HepG2 (cell line): Measurements from ENCODE around the gene CHST11. TPM values are rescaled to one million over a fixed set of nuclear protein-coding genes. Genes with fewer than 3 reads are reported as not detected.

Source experiments
- ATAC-seq: fragments of 200-7000 bp; cut with Tn5 transposase; 3 replicates; pipeline ENCODE4 v1.9.1; 2020; ENCODE audit warnings: mild to moderate bottlenecking, moderate library complexity
- BruUV-seq: library from RNA; stranded (reverse); fragments of 400-500 nt; replicated peaks from 2 replicates; lab custom pipeline; 2021; lab: Mats Ljungman, UMichigan
- CTCF ChIA-PET: fragments of 300-600 bp; formaldehyde crosslinking; extraction: SDS; loops from one replicate; lab custom pipeline; 2021; ENCODE audit warnings: low total read pairs, inconsistent platforms, low intra/inter-chr PET ratio; lab: Yijun Ruan, JAX
- POLR2A ChIA-PET: fragments of 350-600 bp; sonication (Branson Sonifier 250); formaldehyde crosslinking; loops from one replicate; lab custom pipeline; 2020; ENCODE audit warnings: antibody characterized with exemption, inconsistent platforms; lab: Yijun Ruan, JAX
- DNase-seq: peaks from one replicate; pipeline ENCODE4 v3.0.0-alpha.2; 2015; ENCODE audit warnings: low spot score
- FAIRE-seq: peaks from 3 replicates; lab custom pipeline; 2011; peaks lifted over from hg19 to GRCh38; lab: Jason Lieb, UNC
- H2AFZ ChIP-seq: one replicate; pipeline ENCODE4 v1.6.1; 2011; ENCODE audit warnings: low read length, inconsistent platforms
- H3K27ac ChIP-seq: fragments of 300-600 bp; 3 replicates; pipeline ENCODE4 v1.8.0; 2011; ENCODE audit warnings: mixed run types, mild to moderate bottlenecking, mixed read lengths, low read length, inconsistent platforms; ENCODE audit not compliant: insufficient read depth; ENCODE audit errors: extremely low read length
- H3K27me3 ChIP-seq, 2 experiments: fragments of 200-600 bp in 1 of 2; 2 replicates in 1 of 2; 3 replicates in 1 of 2; pipeline versions ENCODE4 v1.6.0 to v1.8.0; 2011; ENCODE audit warnings: low read length in 2 of 2, mild to moderate bottlenecking in 2 of 2, moderate library complexity in 2 of 2, inconsistent platforms in 1 of 2; ENCODE audit not compliant: insufficient read depth in 2 of 2, control insufficient read depth in 1 of 2
- H3K36me3 ChIP-seq, 2 experiments: fragments of 200-600 bp in 1 of 2; replicated peaks in 1 of 2; 2 replicates in 1 of 2; 3 replicates in 1 of 2; pipeline versions ENCODE4 v1.5.1 to v1.8.0; 2011; ENCODE audit warnings: low read length in 2 of 2, inconsistent platforms in 1 of 2; ENCODE audit not compliant: insufficient read depth in 2 of 2, control insufficient read depth in 1 of 2
- H3K4me1 ChIP-seq: 2 replicates; pipeline ENCODE4 v1.5.1; 2012; ENCODE audit warnings: low read length, inconsistent platforms; ENCODE audit not compliant: insufficient read depth
- H3K4me2 ChIP-seq: 2 replicates; pipeline ENCODE4 v1.6.0; 2011; ENCODE audit warnings: low read depth, low read length, inconsistent platforms
- H3K4me3 ChIP-seq, 3 experiments: fragments of 200-600 bp in 1 of 3; sonication (generic), shearing (Covaris generic) in 1 of 3; replicated peaks in 1 of 3; 2 replicates each; pipeline ENCODE4 v1.5.1; 2011 to 2016; ENCODE audit warnings: low read length in 3 of 3, inconsistent platforms in 2 of 3, low read depth in 2 of 3, mild to moderate bottlenecking in 2 of 3, control low read depth in 1 of 3, mixed read lengths in 1 of 3; ENCODE audit not compliant: insufficient read depth in 1 of 3
- H3K79me2 ChIP-seq: one replicate; pipeline ENCODE4 v1.6.1; 2011; ENCODE audit warnings: low read length, inconsistent platforms; ENCODE audit not compliant: insufficient read depth
- H3K9ac ChIP-seq: 2 replicates; pipeline ENCODE4 v1.6.0; 2011; ENCODE audit warnings: mild to moderate bottlenecking, low read depth, low read length, inconsistent platforms; ENCODE audit not compliant: insufficient read depth
- H3K9me3 ChIP-seq: 2 replicates; pipeline ENCODE4 v1.5.1; 2012; ENCODE audit warnings: mild to moderate bottlenecking, low read length
- H4K20me1 ChIP-seq: 2 replicates; pipeline ENCODE4 v1.6.0; 2011; ENCODE audit warnings: inconsistent platforms, mild to moderate bottlenecking, low read length, moderate library complexity; ENCODE audit not compliant: insufficient read depth
- CCDC6 ChIP-seq: sonication (generic); formaldehyde crosslinking; IDR thresholded peaks from 2 replicates; pipeline ENCODE4 v1.8.1; 2022; ENCODE audit warnings: mild to moderate bottlenecking, missing genetic modification reagents, moderate library complexity
- HCFC1 ChIP-seq: fragments of 150-350 bp; IDR thresholded peaks from 2 replicates; pipeline ENCODE4 v1.6.1; 2014; ENCODE audit warnings: low read depth, low read length
- HDAC6 ChIP-seq: fragments of 200-600 bp; sonication (generic); IDR thresholded peaks from 2 replicates; pipeline ENCODE4 v1.7.0; 2017; ENCODE audit warnings: mild to moderate bottlenecking, antibody characterized with exemption, low read length, low read depth
- PHF20 ChIP-seq: sonication (generic); formaldehyde crosslinking; IDR thresholded peaks from 2 replicates; pipeline ENCODE4 v1.5.0; 2020; ENCODE audit warnings: mild to moderate bottlenecking, missing genetic modification reagents
- SRY ChIP-seq: sonication (generic); formaldehyde crosslinking; IDR thresholded peaks from 2 replicates; pipeline ENCODE4 v1.8.0; 2022; ENCODE audit warnings: mild to moderate bottlenecking, missing genetic modification reagents
- TEAD3 ChIP-seq: optimal IDR thresholded peaks from 2 replicates; pipeline ENCODE3; 2016; ENCODE audit warnings: borderline replicate concordance
- ZNF292 ChIP-seq: sonication (generic); formaldehyde crosslinking; IDR thresholded peaks from 2 replicates; pipeline ENCODE4 v1.8.1; 2022; ENCODE audit warnings: mild to moderate bottlenecking, low read depth, missing genetic modification reagents, borderline replicate concordance
- ZNF737 ChIP-seq: sonication (generic); formaldehyde crosslinking; IDR thresholded peaks from 2 replicates; pipeline ENCODE4 v1.5.0; 2020; ENCODE audit warnings: missing genetic modification reagents, mild to moderate bottlenecking, borderline replicate concordance
- WGBS: methylation state at CpG from one replicate; pipeline ENCODE4 v1.1.6; 2017; ENCODE audit warnings: low lambda C conversion rate; 5-methylcytosine and 5-hydroxymethylcytosine counted together
- in situ Hi-C: cut with HindIII; loops from 2 replicates; pipeline ENCODE4 v1.10.0; 2017; ENCODE audit warnings: low pct_unique_long_range_greater_than_20kb; ENCODE audit not compliant: extremely low pct_ligation_motif_present
- intact Hi-C: fragments of 100-400 bp; cut with micrococcal nuclease; formaldehyde crosslinking; loops from one replicate; pipeline ENCODE4 v1.10.0; 2022; ENCODE audit not compliant: unreplicated experiment
- polyA plus RNA-seq, 8 experiments: library from polyadenylated mRNA; depleted of rRNA in 3 of 8; stranded (reverse) in 7 of 8; unstranded in 1 of 8; fragments of >200 nt; fragmentation: Illumina TruSeq in 4 of 8; extraction: Trizol in 4 of 8; gene quantifications; 2 replicates each; pipeline versions ENCODE4 v1.2.1 to v1.2.3, GENCODE V29; 2011 to 2016; ENCODE audit warnings: low read depth in 4 of 8, missing spikeins in 1 of 8, mixed read lengths in 1 of 8; ENCODE audit not compliant: insufficient read depth in 1 of 8
- total RNA-seq, 5 experiments: library from RNA; depleted of rRNA; stranded (reverse); fragments of >200 nt; fragmentation: Illumina TruSeq; extraction: Trizol; gene quantifications; 2 replicates each; pipeline ENCODE4 v1.2.3, GENCODE V29; 2016; ENCODE audit warnings: low read depth in 1 of 5
- TF ChIP-seq, protein P1 (sequence below), 2 experiments: IDR thresholded peaks; 2 replicates each; pipeline ENCODE4 v1.6.1; 2011 to 2012; ENCODE audit warnings: low read length in 2 of 2, borderline replicate concordance in 1 of 2, low read depth in 1 of 2, mild to moderate bottlenecking in 1 of 2, moderate library complexity in 1 of 2

The CHST11 gene
- total and polyA plus RNA-seq, 2 of the 13 experiments (the other 11 are each of a cell fraction or from before 2014, with no cell fraction given): 0.15 TPM; not detected in 1

- in situ Hi-C loops: no loop called here
- H3K4me1 ChIP-seq: no peaks in the 10 kb centered on the region
- no TSS peak for BruUV-seq
- H3K79me2 ChIP-seq: no peaks in the 10 kb centered on the region
- ChIA-PET POLR2A (no interaction called here), CTCF (no interaction called here)
- ATAC-seq: no peak
- no peak overlapping the region for H3K27ac ChIP-seq
- FAIRE-seq: no peak
- WGBS: 0% methylated on average over 2 of the region's 3 CpGs
- no peak overlapping the region for H3K4me3 ChIP-seq
- H3K4me2 ChIP-seq: no peak overlapping the region
- H2AFZ ChIP-seq: no peak overlapping the region
- peaks cover 0 to 15% of the 10 kb centered on the region in 2 experiments; a peak in 1 of 5 replicates for H3K27me3 ChIP-seq
- no peaks in the 10 kb centered on the region for H3K9me3 ChIP-seq
- no peak for DNase-seq
- intact Hi-C loops: no loop called here
- no peaks in the 10 kb centered on the region for H4K20me1 ChIP-seq
- TF ChIP-seq HDAC6 (no peak), PHF20 (CRISPR knock-in tag) (no peak), SRY (CRISPR knock-in tag) (no peak), ZNF292 (CRISPR knock-in tag) (no peak), HCFC1 (no peak), ZNF737 (CRISPR knock-in tag) (no peak), CCDC6 (CRISPR knock-in tag) (no peak), TEAD3 (CRISPR knock-in tag) (no peak)
- TF ChIP-seq, protein P1, sequence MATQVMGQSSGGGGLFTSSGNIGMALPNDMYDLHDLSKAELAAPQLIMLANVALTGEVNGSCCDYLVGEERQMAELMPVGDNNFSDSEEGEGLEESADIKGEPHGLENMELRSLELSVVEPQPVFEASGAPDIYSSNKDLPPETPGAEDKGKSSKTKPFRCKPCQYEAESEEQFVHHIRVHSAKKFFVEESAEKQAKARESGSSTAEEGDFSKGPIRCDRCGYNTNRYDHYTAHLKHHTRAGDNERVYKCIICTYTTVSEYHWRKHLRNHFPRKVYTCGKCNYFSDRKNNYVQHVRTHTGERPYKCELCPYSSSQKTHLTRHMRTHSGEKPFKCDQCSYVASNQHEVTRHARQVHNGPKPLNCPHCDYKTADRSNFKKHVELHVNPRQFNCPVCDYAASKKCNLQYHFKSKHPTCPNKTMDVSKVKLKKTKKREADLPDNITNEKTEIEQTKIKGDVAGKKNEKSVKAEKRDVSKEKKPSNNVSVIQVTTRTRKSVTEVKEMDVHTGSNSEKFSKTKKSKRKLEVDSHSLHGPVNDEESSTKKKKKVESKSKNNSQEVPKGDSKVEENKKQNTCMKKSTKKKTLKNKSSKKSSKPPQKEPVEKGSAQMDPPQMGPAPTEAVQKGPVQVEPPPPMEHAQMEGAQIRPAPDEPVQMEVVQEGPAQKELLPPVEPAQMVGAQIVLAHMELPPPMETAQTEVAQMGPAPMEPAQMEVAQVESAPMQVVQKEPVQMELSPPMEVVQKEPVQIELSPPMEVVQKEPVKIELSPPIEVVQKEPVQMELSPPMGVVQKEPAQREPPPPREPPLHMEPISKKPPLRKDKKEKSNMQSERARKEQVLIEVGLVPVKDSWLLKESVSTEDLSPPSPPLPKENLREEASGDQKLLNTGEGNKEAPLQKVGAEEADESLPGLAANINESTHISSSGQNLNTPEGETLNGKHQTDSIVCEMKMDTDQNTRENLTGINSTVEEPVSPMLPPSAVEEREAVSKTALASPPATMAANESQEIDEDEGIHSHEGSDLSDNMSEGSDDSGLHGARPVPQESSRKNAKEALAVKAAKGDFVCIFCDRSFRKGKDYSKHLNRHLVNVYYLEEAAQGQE (IDR thresholded peaks at IDR 0.05; ENCODE audit: borderline replicate concordance in 1 of 2, low read depth in 1 of 2, low read length in 2 of 2): no peak
- TF ChIP-seq, all 625 proteins: peak for 0
- no peaks in the 10 kb centered on the region for H3K36me3 ChIP-seq
- H3K9ac ChIP-seq: no peak overlapping the region
Measured at GRCh38 chr12:104507672-104508071, 50.9 kb downstream of the CHST11 start.
